A549 (cell line): ENCODE measurements around the gene PURB. TPM values are rescaled to one million over a fixed set of nuclear protein-coding genes. Genes with fewer than 3 reads are reported as not detected.
"Not testable (repeated sequence)": the region's sequence is repeated elsewhere in the genome, so short reads cannot be mapped to it uniquely, and the experiment has no call there.

Experiments
- ATAC-seq, 2 experiments: fragments of 200-7000 bp in 1 of 2; fragments of >200 bp in 1 of 2; cut with Nextera tagmentation in 1 of 2; cut with Tn5 transposase in 1 of 2; 3 replicates each; pipeline versions ENCODE4 v1.8.0 to v1.9.1; 2018 to 2020; ENCODE audit warnings: mild to moderate bottlenecking in 1 of 2, moderate library complexity in 1 of 2
- CTCF ChIA-PET: fragments of 300-600 bp; sonication (Branson Sonifier 250); formaldehyde crosslinking; extraction: SDS; loops from one replicate; lab custom pipeline; 2021; ENCODE audit warnings: antibody characterized with exemption, inconsistent platforms; lab: Yijun Ruan, JAX
- POLR2A ChIA-PET: fragments of 350-600 bp; formaldehyde crosslinking; extraction: SDS; loops from one replicate; lab custom pipeline; 2021; ENCODE audit warnings: antibody characterized with exemption, inconsistent platforms; lab: Yijun Ruan, JAX
- DNase-seq, 2 experiments: peaks; one replicate each; pipeline versions ENCODE4 v3.0.0 to v3.0.0-alpha.2; 2011 to 2016; ENCODE audit warnings: low read depth in 1 of 2, low spot score in 1 of 2
- FAIRE-seq: peaks from 2 replicates; lab custom pipeline; 2011; peaks lifted over from hg19 to GRCh38; lab: Jason Lieb, UNC
- H3K27ac ChIP-seq, 2 experiments: fragments of >200 bp; sonication (Bioruptor Twin); formaldehyde crosslinking; 3 replicates each; pipeline ENCODE4 v1.5.1; 2016 to 2017
- H3K4me1 ChIP-seq: fragments of >200 bp; sonication (Bioruptor Twin); formaldehyde crosslinking; 3 replicates; pipeline ENCODE4 v1.6.1; 2016
- H3K4me2 ChIP-seq: fragments of >200 bp; sonication (Bioruptor Twin); formaldehyde crosslinking; 3 replicates; pipeline ENCODE4 v1.6.1; 2016
- H3K4me3 ChIP-seq: fragments of >200 bp; sonication (Bioruptor Twin); formaldehyde crosslinking; 3 replicates; pipeline ENCODE4 v1.5.1; 2016
- H3K9me3 ChIP-seq: fragments of >200 bp; sonication (Bioruptor Twin); formaldehyde crosslinking; 3 replicates; pipeline ENCODE4 v1.6.1; 2016
- CEBPB ChIP-seq, 2 experiments: fragments of >200 bp in 1 of 2; sonication (Bioruptor Twin) in 1 of 2; formaldehyde crosslinking in 1 of 2; IDR thresholded peaks; 2 replicates each; pipeline ENCODE4 v1.6.1; 2012 to 2016
- HES2 ChIP-seq: fragments of >200 bp; sonication (Bioruptor Twin); formaldehyde crosslinking; IDR thresholded peaks from 2 replicates; pipeline ENCODE4 v1.6.1; 2016
- KDM5A ChIP-seq: fragments of 200-600 bp; sonication (generic); IDR thresholded peaks from 2 replicates; pipeline ENCODE4 v1.6.1; 2016; ENCODE audit warnings: antibody characterized with exemption, mild to moderate bottlenecking
- MYC ChIP-seq: IDR thresholded peaks from 2 replicates; pipeline ENCODE4 v1.6.1; 2012; ENCODE audit warnings: mild to moderate bottlenecking, inconsistent platforms, low read length, improper control_type of control experiment, borderline replicate concordance
- PHF8 ChIP-seq: fragments of 200-600 bp; sonication (generic); IDR thresholded peaks from 2 replicates; pipeline ENCODE4 v1.6.1; 2016; ENCODE audit warnings: low read depth, mild to moderate bottlenecking, antibody characterized with exemption, moderate library complexity, borderline replicate concordance
- POLR2A ChIP-seq: IDR thresholded peaks from 2 replicates; pipeline ENCODE4 v1.6.1; 2012; ENCODE audit warnings: mild to moderate bottlenecking, low read length
- RAD21 ChIP-seq, 2 experiments: fragments of >200 bp in 1 of 2; sonication (Bioruptor Twin) in 1 of 2; formaldehyde crosslinking in 1 of 2; IDR thresholded peaks in 1 of 2; conservative IDR thresholded peaks in 1 of 2; 2 replicates in 1 of 2; 3 replicates in 1 of 2; pipeline ENCODE4 v1.6.1; 2012 to 2018; ENCODE audit warnings: inconsistent platforms in 1 of 2
- RFX5 ChIP-seq: fragments of 450-650 bp; IDR thresholded peaks from 2 replicates; pipeline ENCODE4 v1.7.1; 2014; ENCODE audit warnings: antibody characterized with exemption, mild to moderate bottlenecking, moderate library complexity
- SMC3 ChIP-seq: fragments of >200 bp; sonication (Bioruptor Twin); formaldehyde crosslinking; IDR thresholded peaks from 3 replicates; pipeline ENCODE4 v1.6.1; 2018; ENCODE audit warnings: inconsistent platforms
- WGBS: methylation state at CpG from one replicate; pipeline ENCODE4 v1.1.6; 2017; ENCODE audit errors: missing lambda C conversion rate; 5-methylcytosine and 5-hydroxymethylcytosine counted together
- polyA plus RNA-seq, 4 experiments: library from polyadenylated mRNA; depleted of rRNA in 3 of 4; stranded (reverse); fragments of >200 nt; fragmentation: RNase III in 1 of 4; extraction: RNeasy Plus Mini Kit Qiagen cat#74134 plus additional on column Dnase treatment in 1 of 4; gene quantifications; 2 replicates in 3 of 4; 3 replicates in 1 of 4; pipeline ENCODE4 v1.2.3, GENCODE V29; 2011 to 2017
- TF ChIP-seq, protein P1 (sequence below): fragments of 200-600 bp; sonication (generic); IDR thresholded peaks from 2 replicates; pipeline ENCODE4 v1.6.1; 2016; ENCODE audit warnings: antibody characterized with exemption, mild to moderate bottlenecking, moderate library complexity
- TF ChIP-seq, protein P2 (sequence below): fragments of >200 bp; sonication (Bioruptor Twin); formaldehyde crosslinking; IDR thresholded peaks from 3 replicates; pipeline ENCODE4 v1.5.1; 2016
- TF ChIP-seq, protein P3 (sequence below): fragments of 150-350 bp; IDR thresholded peaks from 2 replicates; pipeline ENCODE4 v1.6.1; 2014; ENCODE audit warnings: low read depth, mild to moderate bottlenecking, low read length

The PURB gene
- polyA plus RNA-seq, 2 of the 4 experiments (the other 2 are of a cell fraction): 5.7 to 10.4 TPM

DNA sequence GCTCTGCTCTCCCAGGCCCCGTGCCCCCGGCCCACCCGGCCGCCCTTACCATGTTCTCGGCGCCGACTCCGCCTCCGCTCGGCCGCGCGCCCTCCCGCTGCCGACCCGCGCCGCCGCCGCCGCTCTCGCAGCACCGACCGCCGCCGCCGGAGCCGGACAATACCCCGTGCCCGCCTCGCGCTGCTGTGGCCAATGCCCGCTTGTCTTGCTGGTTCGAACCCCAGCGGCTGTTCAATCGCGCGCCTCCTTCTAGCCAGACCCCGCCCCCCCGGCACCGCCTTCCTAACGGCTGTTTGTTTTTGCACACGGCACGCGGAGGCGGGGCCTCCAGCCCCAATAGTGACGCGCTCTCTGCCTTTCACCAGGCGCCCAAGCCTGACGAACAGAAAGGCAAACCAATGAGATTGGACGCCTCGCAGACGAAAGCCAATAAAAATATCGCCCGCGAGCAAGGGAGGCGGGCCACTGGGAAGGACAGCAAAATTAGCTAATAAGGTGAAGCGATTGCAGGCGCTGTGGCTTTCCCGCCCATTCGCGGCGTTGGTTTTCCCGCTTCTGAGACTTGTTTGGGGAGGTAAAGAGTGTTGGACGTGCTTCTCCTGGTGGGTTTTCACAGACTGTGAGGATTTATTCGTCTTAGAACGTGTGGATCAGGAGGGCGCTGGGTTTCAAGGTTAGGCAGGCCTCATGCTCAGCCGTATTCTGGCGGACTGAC lies 37.3 kb downstream of the PURB start, which contains the start of gene H2AZ2 (continued):
- TF ChIP-seq, protein P1, sequence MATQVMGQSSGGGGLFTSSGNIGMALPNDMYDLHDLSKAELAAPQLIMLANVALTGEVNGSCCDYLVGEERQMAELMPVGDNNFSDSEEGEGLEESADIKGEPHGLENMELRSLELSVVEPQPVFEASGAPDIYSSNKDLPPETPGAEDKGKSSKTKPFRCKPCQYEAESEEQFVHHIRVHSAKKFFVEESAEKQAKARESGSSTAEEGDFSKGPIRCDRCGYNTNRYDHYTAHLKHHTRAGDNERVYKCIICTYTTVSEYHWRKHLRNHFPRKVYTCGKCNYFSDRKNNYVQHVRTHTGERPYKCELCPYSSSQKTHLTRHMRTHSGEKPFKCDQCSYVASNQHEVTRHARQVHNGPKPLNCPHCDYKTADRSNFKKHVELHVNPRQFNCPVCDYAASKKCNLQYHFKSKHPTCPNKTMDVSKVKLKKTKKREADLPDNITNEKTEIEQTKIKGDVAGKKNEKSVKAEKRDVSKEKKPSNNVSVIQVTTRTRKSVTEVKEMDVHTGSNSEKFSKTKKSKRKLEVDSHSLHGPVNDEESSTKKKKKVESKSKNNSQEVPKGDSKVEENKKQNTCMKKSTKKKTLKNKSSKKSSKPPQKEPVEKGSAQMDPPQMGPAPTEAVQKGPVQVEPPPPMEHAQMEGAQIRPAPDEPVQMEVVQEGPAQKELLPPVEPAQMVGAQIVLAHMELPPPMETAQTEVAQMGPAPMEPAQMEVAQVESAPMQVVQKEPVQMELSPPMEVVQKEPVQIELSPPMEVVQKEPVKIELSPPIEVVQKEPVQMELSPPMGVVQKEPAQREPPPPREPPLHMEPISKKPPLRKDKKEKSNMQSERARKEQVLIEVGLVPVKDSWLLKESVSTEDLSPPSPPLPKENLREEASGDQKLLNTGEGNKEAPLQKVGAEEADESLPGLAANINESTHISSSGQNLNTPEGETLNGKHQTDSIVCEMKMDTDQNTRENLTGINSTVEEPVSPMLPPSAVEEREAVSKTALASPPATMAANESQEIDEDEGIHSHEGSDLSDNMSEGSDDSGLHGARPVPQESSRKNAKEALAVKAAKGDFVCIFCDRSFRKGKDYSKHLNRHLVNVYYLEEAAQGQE: no peak
- peak; percentile 84 for TF ChIP-seq POLR2A
- peak; percentile 59; the same call in 1 of the 2 replicates for TF ChIP-seq MYC
- TF ChIP-seq, protein P2, sequence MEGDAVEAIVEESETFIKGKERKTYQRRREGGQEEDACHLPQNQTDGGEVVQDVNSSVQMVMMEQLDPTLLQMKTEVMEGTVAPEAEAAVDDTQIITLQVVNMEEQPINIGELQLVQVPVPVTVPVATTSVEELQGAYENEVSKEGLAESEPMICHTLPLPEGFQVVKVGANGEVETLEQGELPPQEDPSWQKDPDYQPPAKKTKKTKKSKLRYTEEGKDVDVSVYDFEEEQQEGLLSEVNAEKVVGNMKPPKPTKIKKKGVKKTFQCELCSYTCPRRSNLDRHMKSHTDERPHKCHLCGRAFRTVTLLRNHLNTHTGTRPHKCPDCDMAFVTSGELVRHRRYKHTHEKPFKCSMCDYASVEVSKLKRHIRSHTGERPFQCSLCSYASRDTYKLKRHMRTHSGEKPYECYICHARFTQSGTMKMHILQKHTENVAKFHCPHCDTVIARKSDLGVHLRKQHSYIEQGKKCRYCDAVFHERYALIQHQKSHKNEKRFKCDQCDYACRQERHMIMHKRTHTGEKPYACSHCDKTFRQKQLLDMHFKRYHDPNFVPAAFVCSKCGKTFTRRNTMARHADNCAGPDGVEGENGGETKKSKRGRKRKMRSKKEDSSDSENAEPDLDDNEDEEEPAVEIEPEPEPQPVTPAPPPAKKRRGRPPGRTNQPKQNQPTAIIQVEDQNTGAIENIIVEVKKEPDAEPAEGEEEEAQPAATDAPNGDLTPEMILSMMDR: no peak; the same call in 2 of the 3 replicates

DNA sequence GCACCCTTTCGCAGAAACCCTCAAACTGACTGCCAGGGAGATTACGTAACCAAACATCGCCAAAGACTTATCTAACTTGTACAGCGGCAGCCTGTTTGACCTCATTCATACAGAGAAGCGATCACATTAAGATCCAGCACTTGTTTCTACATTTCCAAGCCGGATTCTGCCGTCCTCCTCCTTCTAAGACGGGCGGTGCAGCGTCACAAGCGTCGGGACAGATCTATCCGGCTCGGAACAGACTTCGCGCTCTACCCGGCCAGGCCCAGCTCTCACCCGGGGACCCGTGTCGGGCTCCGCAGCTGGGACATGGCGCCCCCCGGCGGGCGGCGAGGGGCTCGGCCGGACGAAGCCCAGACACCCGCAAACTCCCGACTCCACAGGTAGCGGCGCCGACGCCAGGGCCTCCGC lies 37.8 kb downstream of the PURB start:
- peak; percentile 83 to 94 for DNase-seq
- WGBS: 2% methylated on average over 17 of the region's 36 CpGs
- TF ChIP-seq PHF8 (peak; percentile 84; the same call in 1 of the 2 replicates), MYC (no peak), SMC3 (peak; percentile 89), RAD21 (conservative IDR thresholded peaks at IDR 0.05 in 1 of 2, IDR thresholded peaks at IDR 0.05 in 1 of 2) (peak; percentile 64 to 89; a peak in 4 of 5 replicates), RFX5 (no peak; the same call in 1 of the 2 replicates), CEBPB (IDR thresholded peaks at IDR 0.05) (peak; percentile 63 to 84; a peak in 3 of 4 replicates), KDM5A (peak; percentile 55; the same call in 1 of the 2 replicates)
- TF ChIP-seq, protein P2: peak; percentile 91
- TF ChIP-seq, all 56 proteins: peak for 6
- peak overlapping the region; percentile 61 for H3K4me3 ChIP-seq
- CTCF ChIA-PET: interaction anchor here (0.6 to 5.3 kb wide), 41 partner anchors 9 to 673 kb away, joined by 3 to 29 read pairs (median 4); partner anchors contain the start of gene OGDH
- ATAC-seq (peak; percentile 80 to 89), FAIRE-seq (no peak)
- H3K4me1 ChIP-seq: peaks cover 15% of the 10 kb centered on the region
- H3K4me2 ChIP-seq: peak overlapping the region; percentile 71
- POLR2A ChIA-PET: interaction anchor here (0.6 to 3.2 kb wide), 23 partner anchors 10 to 288 kb away, joined by 3 to 16 read pairs (median 6); partner anchors contain the start of genes DDX56, OGDH, PPIA and PURB
- peak overlapping the region; percentile 87 to 97 for H3K27ac ChIP-seq
- no peaks in the 10 kb centered on the region for H3K9me3 ChIP-seq

- peak overlapping the region; percentile 71 for H3K4me2 ChIP-seq
- H3K9me3 ChIP-seq: no peaks in the 10 kb centered on the region
- FAIRE-seq (no peak), ATAC-seq (no peak), DNase-seq (no peak)
- TF ChIP-seq, protein P3, sequence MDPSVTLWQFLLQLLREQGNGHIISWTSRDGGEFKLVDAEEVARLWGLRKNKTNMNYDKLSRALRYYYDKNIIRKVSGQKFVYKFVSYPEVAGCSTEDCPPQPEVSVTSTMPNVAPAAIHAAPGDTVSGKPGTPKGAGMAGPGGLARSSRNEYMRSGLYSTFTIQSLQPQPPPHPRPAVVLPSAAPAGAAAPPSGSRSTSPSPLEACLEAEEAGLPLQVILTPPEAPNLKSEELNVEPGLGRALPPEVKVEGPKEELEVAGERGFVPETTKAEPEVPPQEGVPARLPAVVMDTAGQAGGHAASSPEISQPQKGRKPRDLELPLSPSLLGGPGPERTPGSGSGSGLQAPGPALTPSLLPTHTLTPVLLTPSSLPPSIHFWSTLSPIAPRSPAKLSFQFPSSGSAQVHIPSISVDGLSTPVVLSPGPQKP: no peak
- TF ChIP-seq HES2: no peak
- ChIA-PET CTCF (interaction anchor here (0.6 to 5.3 kb wide), 35 partner anchors 9 to 289 kb away, joined by 3 to 29 read pairs (median 4); partner anchors contain the start of gene OGDH), POLR2A (interaction anchor here (0.6 to 3.2 kb wide), 16 partner anchors 13 to 274 kb away, joined by 3 to 16 read pairs (median 6); partner anchors contain the start of genes DDX56, OGDH, PPIA and PURB)
- H3K4me3 ChIP-seq: peak overlapping the region; percentile 61
- peak overlapping the region; percentile 87 to 97 for H3K27ac ChIP-seq
- H3K4me1 ChIP-seq: peaks cover 15% of the 10 kb centered on the region
- WGBS: under 1% methylated on average over 12 of the region's 12 CpGs
Measured at GRCh38 chr7:44846816-44847508, 38.4 kb downstream of the PURB start.

DNA sequence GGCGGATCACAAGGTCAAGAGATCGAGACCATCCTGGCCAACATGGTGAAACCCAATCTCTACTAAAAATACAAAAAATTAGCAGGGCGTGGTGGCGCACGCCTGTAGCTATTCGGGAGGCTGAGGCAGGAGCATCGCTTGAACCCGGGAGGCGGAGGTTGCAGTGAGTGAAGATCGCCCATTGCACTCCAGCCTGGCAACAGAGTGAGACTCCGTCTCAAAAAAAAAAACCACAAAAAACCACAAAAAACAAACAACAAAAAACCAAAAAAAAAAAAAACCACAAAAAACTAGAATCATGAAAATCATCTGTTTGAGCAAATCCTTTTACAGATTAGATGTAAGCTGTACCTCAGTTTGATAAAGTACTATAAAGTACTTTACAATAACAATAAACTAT lies 38.9 kb downstream of the PURB start:
- not testable (repeated sequence) for ATAC-seq

More for the DNA sequence above, 38.9 kb downstream of the PURB start:
- H3K9me3 ChIP-seq, DNase-seq, FAIRE-seq: not testable (repeated sequence)
- Histone ChIP-seq H3K27ac (peak overlapping the region in 1 of 2 experiments; percentile 54; a peak in 2 of 6 replicates), H3K4me2 (peak overlapping the region; percentile 71), H3K4me1 (peaks cover 15% of the 10 kb centered on the region), H3K4me3 (peak overlapping the region; percentile 61)
- CTCF ChIA-PET: interaction anchor here (0.7 to 5.3 kb wide), 19 partner anchors 8 to 359 kb away, joined by 3 to 29 read pairs (median 6); no protein-coding TSS in a partner anchor
- POLR2A ChIA-PET: interaction anchor here (0.7 kb wide), 3 partner anchors 21 to 501 kb away, joined by 3 to 6 read pairs (median 4); no protein-coding TSS in a partner anchor
- 25% methylated on average over 11 of the region's 11 CpGs for WGBS
